Measurements from ENCODE around the gene STMP1. TPM values are rescaled to one million over a fixed set of nuclear protein-coding genes. Genes with fewer than 3 reads are reported as not detected.

The STMP1 gene
- total RNA-seq, 4 donors from 2014 or later: 11.5 to 23.1 (median 19.6) TPM

GRCh38 chr7:135658564-135658963 is 3.8 kb upstream of the STMP1 start:
- no peak for TF ChIP-seq CTCF (IDR thresholded peaks at IDR 0.05; ENCODE audit: low read depth)

GRCh38 chr7:135659159-135659846 is 3.0 kb upstream of the STMP1 start:
- no peak for TF ChIP-seq CTCF (IDR thresholded peaks at IDR 0.05; ENCODE audit: low read depth)

DNA sequence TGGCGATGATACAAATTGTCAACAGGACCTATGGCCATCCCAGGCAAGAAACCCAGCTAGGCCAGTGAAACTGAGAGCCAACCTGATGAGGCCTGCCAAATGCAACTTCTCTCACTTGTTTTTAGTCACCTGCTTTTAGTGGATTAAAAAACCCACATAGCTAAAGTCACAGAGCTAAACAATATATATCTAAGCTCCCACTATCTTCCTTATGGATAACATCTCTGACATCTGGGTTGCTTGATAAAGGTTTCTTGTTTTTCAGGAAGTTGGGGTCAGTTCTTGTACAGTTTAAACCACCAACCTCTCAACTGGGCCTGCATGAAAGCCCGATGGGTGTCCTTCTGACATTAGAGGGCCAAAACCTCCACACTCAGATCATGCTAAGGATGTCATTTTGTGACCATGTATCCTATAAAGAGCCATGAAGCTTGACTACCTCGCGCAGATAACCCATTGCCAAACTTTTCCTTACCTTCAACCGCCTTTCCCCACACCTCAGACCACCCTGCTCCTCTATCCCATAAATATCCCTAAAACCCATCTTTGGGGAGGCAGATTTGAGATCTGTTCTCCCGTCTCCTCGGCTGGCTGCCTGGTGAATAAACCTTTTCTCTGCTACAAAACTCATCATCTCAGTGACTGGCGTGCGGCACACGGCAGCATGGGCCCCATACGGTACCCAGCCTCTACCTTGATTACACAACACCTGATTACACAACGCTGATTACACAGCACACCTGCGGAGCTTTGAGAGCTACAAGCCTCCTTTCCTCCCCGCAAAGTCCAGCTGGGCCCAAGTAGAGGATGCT is 797 bp upstream of the STMP1 start:
- no peak for TF ChIP-seq CTCF (IDR thresholded peaks at IDR 0.05; ENCODE audit: low read depth)

DNA sequence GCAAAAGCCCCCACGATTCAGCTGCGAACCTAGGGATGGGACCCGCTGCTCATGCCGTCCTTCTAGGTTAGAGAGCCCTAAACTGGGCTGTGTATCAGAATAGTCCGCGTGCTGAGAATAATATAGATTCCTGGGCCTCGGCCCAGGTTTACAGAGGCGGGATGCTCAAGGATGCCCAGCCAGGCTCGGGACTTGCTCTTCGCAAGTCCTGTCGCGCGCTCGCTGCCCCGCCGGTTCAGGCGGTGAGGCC is 266 bp upstream of the STMP1 start:
- TF ChIP-seq CTCF (IDR thresholded peaks at IDR 0.05; ENCODE audit: low read depth): no peak

DNA sequence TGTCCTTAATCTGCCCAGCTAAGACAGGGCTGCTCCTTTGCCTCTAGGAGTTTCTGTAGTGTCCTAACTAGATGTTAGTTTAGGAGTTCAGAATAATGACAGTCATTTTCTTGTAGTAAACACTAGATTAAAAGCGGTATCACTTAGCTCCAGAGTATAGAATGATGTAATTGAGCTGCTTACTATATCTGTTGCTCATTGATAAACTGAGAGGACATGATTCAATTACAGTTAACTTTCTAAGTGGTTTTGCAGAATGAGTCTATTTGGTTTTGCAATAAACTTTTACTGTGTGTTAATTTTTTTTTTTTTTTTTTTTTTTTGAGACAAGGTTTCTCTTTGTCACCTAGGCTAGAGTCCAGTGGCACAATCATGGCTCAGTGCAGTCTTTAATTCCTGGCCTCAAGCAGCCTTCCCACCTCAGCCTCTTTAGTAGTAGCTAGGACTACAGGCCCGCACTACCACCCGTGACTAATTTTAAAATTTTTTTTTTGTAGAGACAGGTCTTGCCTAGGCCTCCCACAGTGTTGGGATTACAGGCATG is 1.8 kb downstream of the STMP1 start:
- TF ChIP-seq CTCF (IDR thresholded peaks at IDR 0.05; ENCODE audit: low read depth): no peak

DNA sequence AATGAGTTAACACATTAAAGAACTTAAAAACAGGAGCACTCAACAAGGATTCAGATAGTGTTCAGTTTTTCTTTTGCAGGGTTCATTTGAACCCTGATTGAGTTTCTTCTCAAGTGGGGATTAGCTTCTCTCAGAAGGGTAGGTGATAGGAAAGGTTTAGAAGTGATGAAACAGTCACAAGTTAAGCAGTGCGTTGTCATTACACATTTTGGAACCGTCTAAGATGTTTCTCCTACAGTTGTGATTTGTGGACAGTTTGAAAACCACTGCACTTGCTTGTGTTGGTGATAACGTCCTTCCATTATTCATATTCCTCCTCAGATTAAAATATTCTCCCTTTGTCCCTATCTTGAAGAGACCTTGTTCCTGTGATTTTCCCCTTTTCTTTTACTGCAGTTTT is 2.7 kb downstream of the STMP1 start:
- no peak for TF ChIP-seq CTCF (IDR thresholded peaks at IDR 0.05; ENCODE audit: low read depth)

DNA sequence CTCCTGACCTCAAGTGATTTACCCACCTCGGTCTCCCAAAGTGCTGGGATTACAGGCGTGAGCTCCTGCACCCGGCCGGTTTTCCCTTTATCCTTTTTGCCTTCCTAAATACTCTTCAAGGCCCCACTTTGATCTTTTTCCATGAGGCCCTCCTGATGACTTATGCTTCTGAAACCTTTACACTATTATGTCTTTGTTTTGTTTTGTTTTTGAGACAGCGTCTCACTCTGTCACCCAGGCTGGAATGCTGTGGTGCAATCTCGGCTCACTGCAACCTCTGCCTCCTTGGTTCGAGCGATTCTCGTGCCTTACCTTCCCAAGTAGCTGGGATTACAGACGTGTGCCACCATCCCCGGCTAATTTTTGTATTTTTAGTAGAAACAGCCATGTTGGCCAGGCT is 3.8 kb downstream of the STMP1 start:
- no peak for TF ChIP-seq CTCF (IDR thresholded peaks at IDR 0.05; ENCODE audit: low read depth)
